SU-DHL-6 (cell line): ENCODE results near the gene ASB2.

Source experiments
- H2AFZ ChIP-seq: fragments of 200-600 bp; sonication (generic); 2 replicates; pipeline ENCODE4 v1.6.1; 2014; ENCODE audit warnings: low read depth, mild to moderate bottlenecking, moderate library complexity, mixed read lengths, antibody characterized with exemption, low read length; ENCODE audit not compliant: severe bottlenecking
- H3F3A ChIP-seq: fragments of 200-600 bp; shearing (Covaris generic); 2 replicates; pipeline ENCODE4 v1.6.0; 2016; ENCODE audit warnings: antibody characterized with exemption, mild to moderate bottlenecking; ENCODE audit not compliant: insufficient read depth
- H3K27ac ChIP-seq: fragments of 200-600 bp; sonication (generic); 2 replicates; pipeline ENCODE4 v1.5.1; 2016; ENCODE audit warnings: low read depth, mild to moderate bottlenecking, low read length, moderate library complexity, mixed read lengths
- H3K27me3 ChIP-seq: fragments of 200-600 bp; sonication (generic), shearing (Covaris generic); 2 replicates; pipeline ENCODE4 v1.6.0; 2014; ENCODE audit warnings: mild to moderate bottlenecking, low read length
- H3K36me3 ChIP-seq: fragments of 200-600 bp; sonication (generic); 2 replicates; pipeline ENCODE4 v1.6.1; 2014; ENCODE audit warnings: mild to moderate bottlenecking, low read length, mixed read lengths
- H3K4me2 ChIP-seq: fragments of 300-600, 200-600 bp; shearing (Covaris generic), sonication (generic); 2 replicates; pipeline ENCODE4 v1.6.0; 2014; ENCODE audit warnings: low read length, low read depth, mild to moderate bottlenecking; ENCODE audit not compliant: poor library complexity, severe bottlenecking
- H3K4me3 ChIP-seq: fragments of 200-600 bp; sonication (generic); 2 replicates; pipeline ENCODE4 v1.5.1; 2014; ENCODE audit warnings: antibody characterized with exemption, low read length, mild to moderate bottlenecking, mixed read lengths; ENCODE audit not compliant: insufficient read depth, poor library complexity, severe bottlenecking
- H3K79me2 ChIP-seq: fragments of 200-600 bp; sonication (generic); 2 replicates; pipeline ENCODE4 v1.6.1; 2014; ENCODE audit warnings: mild to moderate bottlenecking, low read length, moderate library complexity; ENCODE audit not compliant: insufficient read depth
- H3K9ac ChIP-seq: fragments of 200-600 bp; sonication (generic); 2 replicates; pipeline ENCODE4 v1.7.0; 2014; ENCODE audit warnings: mild to moderate bottlenecking, low read length
- H3K9me2 ChIP-seq: fragments of 200-600 bp; sonication (generic); replicated peaks from 2 replicates; pipeline ENCODE4 v1.6.1; 2014; ENCODE audit warnings: low read length; ENCODE audit not compliant: insufficient read depth
- H3K9me3 ChIP-seq: fragments of 200-600 bp; sonication (generic); 2 replicates; pipeline ENCODE4 v1.6.1; 2014; ENCODE audit warnings: low read length, mixed read lengths; ENCODE audit not compliant: insufficient read depth
- H4K20me1 ChIP-seq: fragments of 200-600 bp; sonication (generic); 2 replicates; pipeline ENCODE4 v1.6.1; 2014; ENCODE audit warnings: low read depth, mild to moderate bottlenecking, antibody characterized with exemption, low read length, moderate library complexity, mixed read lengths
- CTCF ChIP-seq: fragments of 200-600 bp; sonication (generic); IDR thresholded peaks from one replicate; pipeline ENCODE4 v1.5.1; 2017; ENCODE audit warnings: antibody characterized with exemption, mild to moderate bottlenecking, low read length, moderate library complexity; ENCODE audit not compliant: insufficient read depth, poor library complexity, severe bottlenecking
- EZH2phosphoT487 ChIP-seq: fragments of 200-600 bp; sonication (generic), shearing (Covaris generic); conservative IDR thresholded peaks from 2 replicates; pipeline ENCODE4 v1.6.1; 2018; ENCODE audit warnings: mild to moderate bottlenecking, antibody characterized with exemption, low read length, moderate library complexity, mixed read lengths

The ASB2 gene

GRCh38 chr14:93964281-93964680 lies 12.1 kb downstream of the ASB2 start:
- H3K27me3 ChIP-seq = no peaks in the 10 kb centered on the region
- no peak overlapping the region for H3K4me3 ChIP-seq
- no peaks in the 10 kb centered on the region for H3K9me2 ChIP-seq
- H3K9ac ChIP-seq = peak overlapping the region; percentile 65
- no peaks in the 10 kb centered on the region for H3K36me3 ChIP-seq
- no peaks in the 10 kb centered on the region for H4K20me1 ChIP-seq
- TF ChIP-seq EZH2phosphoT487 (no peak), CTCF (no peak)
- H3K27ac ChIP-seq = peak overlapping the region; percentile 99
- no peak overlapping the region for H3K4me2 ChIP-seq
- no peaks in the 10 kb centered on the region for H3K79me2 ChIP-seq
- H3F3A ChIP-seq = peaks cover 48% of the 10 kb centered on the region
- no peak overlapping the region for H2AFZ ChIP-seq
- H3K9me3 ChIP-seq = no peaks in the 10 kb centered on the region

DNA sequence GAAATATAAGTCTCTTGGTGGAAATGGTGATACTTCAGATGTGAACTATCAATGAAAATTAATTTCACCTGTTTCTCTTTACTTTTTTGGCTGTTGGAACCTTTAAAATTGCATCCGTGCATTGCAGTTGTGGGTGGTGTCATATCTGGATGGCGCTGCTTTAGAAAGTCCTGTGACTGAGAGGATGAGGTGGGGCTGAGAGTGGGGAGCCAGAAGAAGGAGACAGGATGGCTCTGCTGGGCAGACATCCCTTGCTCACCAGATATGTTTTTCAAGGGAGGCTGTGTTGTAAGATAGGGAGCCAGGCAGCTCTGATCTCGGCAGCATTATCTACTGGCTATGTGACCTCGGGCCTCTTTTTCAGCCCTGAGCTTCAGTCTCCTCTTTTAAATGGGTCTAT lies 12.7 kb downstream of the ASB2 start:
- Histone ChIP-seq H3K9ac (peak overlapping the region; percentile 65), H3K9me3 (no peaks in the 10 kb centered on the region), H3K4me2 (peak overlapping the region; percentile 62), H3F3A (peaks cover 48% of the 10 kb centered on the region), H3K4me3 (no peak overlapping the region), H3K9me2 (no peaks in the 10 kb centered on the region), H2AFZ (no peak overlapping the region), H3K79me2 (no peaks in the 10 kb centered on the region), H3K36me3 (no peaks in the 10 kb centered on the region), H3K27ac (peak overlapping the region; percentile 99), H3K27me3 (no peaks in the 10 kb centered on the region), H4K20me1 (no peaks in the 10 kb centered on the region)
- TF ChIP-seq CTCF (no peak), EZH2phosphoT487 (no peak)

- Histone ChIP-seq H3K4me2 (peak overlapping the region; percentile 62), H2AFZ (no peak overlapping the region), H3K4me3 (peak overlapping the region; percentile 12), H3F3A (peaks cover 48% of the 10 kb centered on the region), H4K20me1 (no peaks in the 10 kb centered on the region), H3K9me3 (no peaks in the 10 kb centered on the region), H3K36me3 (no peaks in the 10 kb centered on the region), H3K27me3 (no peaks in the 10 kb centered on the region), H3K79me2 (no peaks in the 10 kb centered on the region; the same call in 1 of the 2 replicates), H3K9ac (peak overlapping the region; percentile 65), H3K27ac (peak overlapping the region; percentile 99), H3K9me2 (no peaks in the 10 kb centered on the region)
- TF ChIP-seq EZH2phosphoT487 (no peak), CTCF (no peak)
Observed at GRCh38 chr14:93962701-93963601, 13.4 kb downstream of the ASB2 start.
